ENCODE results near the gene CTTNBP2.

CTTNBP2 gene

GRCh38 chr7:117780832-117781231, 92.4 kb downstream of the CTTNBP2 start:
- no peak for DNase-seq

GRCh38 chr7:117777335-117778142, 95.7 kb downstream of the CTTNBP2 start:
- no peak for DNase-seq

- no peak for DNase-seq
Measured at GRCh38 chr7:117776224-117776623, 97.0 kb downstream of the CTTNBP2 start.

DNA sequence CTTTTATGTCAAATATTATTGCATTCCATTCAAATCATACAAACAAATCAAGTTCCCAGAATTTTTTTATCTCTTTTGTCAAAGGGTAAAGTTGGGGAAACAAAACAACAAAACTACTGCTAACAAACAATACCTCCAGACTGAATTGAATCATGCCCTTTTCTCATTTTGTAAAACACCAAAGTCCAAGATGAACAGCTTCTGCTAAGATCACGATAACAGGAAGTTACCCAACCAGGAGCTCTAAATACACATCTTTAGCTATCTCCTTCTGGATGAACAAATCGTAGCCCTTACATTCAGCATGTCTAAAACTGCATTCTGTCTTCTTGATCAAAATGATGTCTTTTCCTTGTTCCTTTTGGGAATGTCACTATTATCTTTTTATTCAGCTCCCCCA, 97.4 kb downstream of the CTTNBP2 start:
- peak; percentile 41 for DNase-seq

- no peak for DNase-seq
Measured at GRCh38 chr7:117774943-117775342, 98.3 kb downstream of the CTTNBP2 start.

- DNase-seq = no peak
Measured at GRCh38 chr7:117772421-117772820, 100.8 kb downstream of the CTTNBP2 start.

- DNase-seq = no peak
Measured at GRCh38 chr7:117771756-117772155, 101.5 kb downstream of the CTTNBP2 start.

DNA sequence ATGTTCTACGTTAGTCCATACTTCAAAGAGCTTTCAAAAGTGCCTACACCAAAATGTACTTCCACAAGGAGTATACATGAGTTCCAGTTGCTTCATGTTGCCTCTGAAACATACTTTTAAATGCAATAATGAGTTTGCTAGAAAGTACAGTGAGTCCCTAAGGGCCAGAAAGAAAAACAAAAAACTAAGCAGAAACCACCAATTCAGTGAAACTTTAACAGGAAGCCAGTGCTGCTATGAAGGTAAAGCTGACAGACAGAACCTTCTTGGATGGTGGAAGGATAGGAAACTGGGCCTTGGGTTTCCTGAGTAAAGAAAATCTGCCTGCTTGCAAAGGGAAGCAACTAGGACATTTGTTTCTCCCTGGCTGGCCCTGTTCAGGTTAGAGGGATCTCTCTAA, 104.2 kb downstream of the CTTNBP2 start:
- DNase-seq = no peak

GRCh38 chr7:117767951-117768350, 105.3 kb downstream of the CTTNBP2 start:
- no peak for DNase-seq

DNA sequence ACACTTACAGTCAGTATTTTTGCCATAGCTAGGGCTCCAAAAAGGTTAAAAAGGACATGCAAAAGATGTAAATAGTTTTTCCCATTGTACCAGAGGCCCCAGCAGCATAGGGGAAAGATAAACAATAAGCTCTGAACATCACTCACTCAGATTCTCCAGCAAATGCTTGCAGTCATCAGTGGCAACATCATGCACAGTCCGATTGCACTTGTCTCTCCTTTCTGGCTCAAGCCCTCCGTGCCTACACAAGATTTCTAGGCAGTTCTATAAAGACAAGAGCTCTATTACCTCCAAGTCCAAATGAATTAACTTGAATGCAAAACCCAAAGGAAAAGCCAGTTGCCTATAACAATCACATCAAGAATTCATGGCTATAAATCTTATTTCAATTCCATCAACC, 106.3 kb downstream of the CTTNBP2 start:
- no peak for DNase-seq

- no peak for DNase-seq
Measured at GRCh38 chr7:117764031-117764430, 109.2 kb downstream of the CTTNBP2 start.

DNA sequence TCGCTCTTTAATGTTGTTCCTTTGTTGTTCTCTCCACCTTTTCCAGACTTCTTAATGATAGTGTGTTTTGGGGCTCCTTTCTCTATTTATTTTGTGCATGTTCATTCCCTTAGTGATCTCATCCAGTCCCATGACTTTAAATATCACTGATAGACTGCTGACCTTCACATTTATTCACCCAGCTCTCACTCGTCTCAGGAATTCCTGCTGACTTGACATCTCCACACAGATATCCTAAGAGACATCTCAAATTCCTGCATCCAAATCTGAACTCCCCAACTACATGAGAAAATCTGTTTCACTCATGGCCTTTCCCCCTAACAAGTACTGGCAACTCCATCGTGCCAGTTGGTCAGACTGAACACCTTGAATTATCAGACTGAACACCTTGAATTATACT, 111.2 kb downstream of the CTTNBP2 start:
- no peak for DNase-seq

- DNase-seq = no peak
Measured at GRCh38 chr7:117759950-117760640, 113.1 kb downstream of the CTTNBP2 start.

DNA sequence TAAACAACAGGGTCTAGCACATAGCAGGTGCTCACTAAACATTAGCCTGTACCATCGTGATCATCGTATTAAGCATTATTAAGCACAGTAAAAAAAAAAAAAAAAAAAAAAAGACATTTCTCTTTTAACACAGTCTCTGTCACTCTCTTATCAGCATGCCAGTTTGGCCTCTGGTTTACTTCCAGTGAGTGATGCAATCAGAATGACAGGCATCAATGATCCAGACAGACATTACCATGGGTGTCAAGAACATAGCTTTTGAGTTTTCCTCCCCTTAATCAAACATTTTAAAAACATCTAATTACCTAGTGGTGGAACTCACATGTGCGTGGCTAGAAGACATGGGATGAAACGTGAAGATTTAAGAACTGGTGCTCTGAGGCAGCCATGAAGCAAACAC, 115.8 kb downstream of the CTTNBP2 start:
- DNase-seq = no peak

- no peak for DNase-seq
Measured at GRCh38 chr7:117756586-117757085, 116.6 kb downstream of the CTTNBP2 start.

GRCh38 chr7:117755136-117755535, 118.1 kb downstream of the CTTNBP2 start:
- no peak for DNase-seq

DNA sequence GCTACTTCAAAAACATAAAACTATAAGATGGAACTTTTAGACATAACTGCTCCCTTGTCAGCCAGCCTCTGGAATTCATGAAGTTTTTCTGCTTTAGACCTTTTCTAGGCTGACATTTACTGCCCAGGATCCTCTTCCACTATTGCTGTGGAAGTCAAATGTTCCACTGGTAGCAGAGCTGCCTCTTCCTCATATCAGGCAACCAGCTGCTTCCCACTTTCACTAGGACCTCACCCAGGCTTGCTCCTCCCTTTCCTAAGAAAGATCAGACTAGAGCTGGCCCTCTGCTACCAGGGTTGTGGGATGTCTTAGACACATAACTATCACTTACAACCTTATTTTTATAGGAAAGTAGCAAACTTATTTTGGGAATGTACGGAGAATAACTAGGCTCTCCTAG, 121.5 kb downstream of the CTTNBP2 start:
- peak; percentile 44 for DNase-seq

- DNase-seq = peak; percentile 50
Measured at GRCh38 chr7:117750612-117751563, 122.4 kb downstream of the CTTNBP2 start.

GRCh38 chr7:117741962-117742361, 131.3 kb downstream of the CTTNBP2 start:
- DNase-seq = no peak

GRCh38 chr7:117739085-117739484, 134.2 kb downstream of the CTTNBP2 start:
- DNase-seq = no peak

DNA sequence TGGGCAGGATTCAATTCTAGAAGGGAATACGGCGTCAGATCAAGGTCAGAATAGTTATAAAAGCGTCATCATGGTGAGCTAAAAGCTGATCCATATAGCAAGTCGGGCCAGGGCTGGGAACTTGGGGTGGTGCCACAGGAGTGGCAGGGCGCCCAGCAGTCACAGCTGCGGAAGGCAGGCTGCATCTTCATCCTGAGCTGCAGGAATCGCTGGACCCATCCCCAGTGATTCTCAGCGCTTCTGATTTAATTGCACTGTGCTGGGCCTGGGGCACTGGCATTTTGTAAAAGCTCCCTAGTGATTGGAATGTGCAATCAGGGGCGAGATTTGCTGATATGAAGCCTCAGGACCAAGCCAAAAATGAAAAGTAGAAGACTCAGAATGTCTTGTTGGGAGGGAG, 135.3 kb downstream of the CTTNBP2 start:
- no peak for DNase-seq

DNA sequence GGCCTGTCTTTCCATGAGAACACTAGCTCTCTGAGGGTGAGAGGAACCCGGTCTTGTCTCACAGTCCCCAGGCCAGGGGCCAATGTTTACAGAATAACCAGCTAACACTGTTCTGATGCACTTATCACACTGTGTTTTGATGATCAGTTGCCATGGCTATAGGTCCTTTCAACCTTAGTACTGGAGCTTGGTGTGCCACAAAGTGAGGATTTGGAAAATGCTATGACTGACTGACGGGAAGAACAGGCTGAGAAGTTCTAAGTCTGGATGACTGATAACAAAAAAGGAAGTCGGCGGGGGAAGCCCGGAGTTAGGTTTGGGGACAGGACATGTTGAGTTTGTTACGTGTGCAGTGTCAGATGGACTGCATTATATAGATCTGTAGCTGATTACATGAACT, 141.8 kb downstream of the CTTNBP2 start:
- DNase-seq = peak; percentile 43

DNA sequence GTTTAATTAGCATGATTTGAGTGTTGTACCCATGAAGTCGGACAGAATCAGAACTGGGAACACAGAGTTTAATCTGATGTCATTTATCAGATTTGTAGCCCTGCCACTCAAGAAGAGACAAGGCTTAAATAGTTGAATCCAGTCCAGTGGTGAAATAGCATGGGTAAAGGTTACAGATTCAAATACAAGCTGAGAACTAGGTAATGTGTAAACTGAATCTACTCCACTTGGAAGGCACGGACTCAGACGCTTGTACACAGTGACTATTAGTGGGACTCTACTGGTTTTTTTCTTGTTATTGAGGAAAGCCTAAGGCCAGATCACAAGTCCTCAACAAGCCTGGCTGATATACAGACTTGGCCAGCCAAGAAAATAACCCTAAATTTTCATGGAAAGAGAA, 142.9 kb downstream of the CTTNBP2 start:
- DNase-seq = no peak
